ENCODE measurements around the gene IL4R. TPM values are rescaled to one million over a fixed set of nuclear protein-coding genes. Genes with fewer than 3 reads are reported as not detected.

The IL4R gene
- total RNA-seq, 1 experiment from 2014 or later, result 25.1 TPM

GRCh38 chr16:27413956-27414355, 100.2 kb downstream of the IL4R start:
- no peaks in the 10 kb centered on the region for H3F3A ChIP-seq (ENCODE audit: low read length, unreplicated experiment)
- H4K20me1 ChIP-seq (ENCODE audit: low read length), result no peaks in the 10 kb centered on the region
- BruUV-seq (replicated peaks), result no TSS peak
- no peaks in the 10 kb centered on the region for H3K9me2 ChIP-seq (replicated peaks; ENCODE audit: low read length)
- no peak overlapping the region for H2AFZ ChIP-seq (ENCODE audit: low read length)
- ATAC-seq (no peak), DNase-seq (no peak)
- H3K9me3 ChIP-seq (ENCODE audit: low read length), result no peaks in the 10 kb centered on the region
- H3K4me2 ChIP-seq (ENCODE audit: low read length), result no peak overlapping the region
- H3K79me2 ChIP-seq (ENCODE audit: low read length), result no peaks in the 10 kb centered on the region
- H3K4me3 ChIP-seq (ENCODE audit: low read length), result no peak overlapping the region
- TF ChIP-seq CTCF (conservative IDR thresholded peaks at IDR 0.05; ENCODE audit: low read depth, low read length) (no peak), EZH2 (IDR thresholded peaks at IDR 0.05; ENCODE audit: low read length, unreplicated experiment) (no peak), EZH2phosphoT487 (IDR thresholded peaks at IDR 0.05; ENCODE audit: borderline replicate concordance, low read length) (no peak)
- ChIA-PET POLR2A (ENCODE audit: unreplicated experiment) (no interaction called here), CTCF (no interaction called here)
- H3K27me3 ChIP-seq (ENCODE audit: low read length), result no peaks in the 10 kb centered on the region
- no peak overlapping the region for H3K27ac ChIP-seq (ENCODE audit: low read length)
- no peaks in the 10 kb centered on the region for H3K4me1 ChIP-seq (ENCODE audit: insufficient read depth, low read length)
- H3K9ac ChIP-seq (ENCODE audit: low read length), result no peak overlapping the region
- intact Hi-C loops (cut with micrococcal nuclease), result no loop called here
- no peaks in the 10 kb centered on the region for H3K36me3 ChIP-seq (ENCODE audit: low read depth, low read length)

Other genes starting within 250 kb of the IL4R start
- not detected in 2 replicates for gene C16orf82, start 247.0 kb upstream of the IL4R start, total RNA-seq (2014; rRNA removed)
- 5.0 and 7.8 TPM in 2 replicates for gene KDM8, start 110.4 kb upstream of the IL4R start, total RNA-seq (2014; rRNA removed)
- gene NSMCE1, start 45.2 kb upstream of the IL4R start, total RNA-seq (2014; rRNA removed), result 25.9 and 32.5 TPM in 2 replicates
- 0.55 TPM in 1 of 2 replicates, not detected in the other for gene IL21R, start 88.2 kb downstream of the IL4R start, total RNA-seq (2014; rRNA removed)
- 97.5 and 138 TPM in 2 replicates for gene GTF3C1, start 235.9 kb downstream of the IL4R start, total RNA-seq (2014; rRNA removed)
- gene KATNIP, start 236.2 kb downstream of the IL4R start, total RNA-seq (2014; rRNA removed), result 19.0 and 30.0 TPM in 2 replicates

Measured in PC-3 (cell line).